Transverse colon (tissue), 4 donors: Measurements from ENCODE around the gene RGSL1. TPM values are rescaled to one million over a fixed set of nuclear protein-coding genes. Genes with fewer than 3 reads are reported as not detected.
A peak's percentile ranks its signal among the peaks of the same experiment; 100 is the strongest.
"Not testable (repeated sequence)": the region's sequence is repeated elsewhere in the genome, so short reads cannot be mapped to it uniquely, and the experiment has no call there.

Experiments used
- DNase-seq: peaks from one replicate; pipeline ENCODE4 v3.0.0-alpha.2; 2019
- H3K27ac ChIP-seq, 4 donors: fragments of 200-600 bp; sonication (generic); 2 replicates each; pipeline ENCODE4 v1.5.1; 2016 to 2018; ENCODE audit warnings: inconsistent platforms in 4 of 4
- H3K27me3 ChIP-seq: fragments of 200-600 bp; sonication (generic); 2 replicates; pipeline ENCODE4 v1.5.1; 2017; ENCODE audit warnings: inconsistent platforms
- H3K36me3 ChIP-seq, 4 donors: fragments of 200-600 bp; sonication (generic); 2 replicates each; pipeline ENCODE4 v1.5.1; 2017 to 2019; ENCODE audit warnings: inconsistent platforms in 4 of 4
- H3K4me1 ChIP-seq, 4 donors: fragments of 200-600 bp; sonication (generic); 2 replicates each; pipeline ENCODE4 v1.5.1; 2017 to 2020; ENCODE audit warnings: inconsistent platforms in 4 of 4
- H3K4me3 ChIP-seq, 4 donors: fragments of 200-600 bp; sonication (generic); 1 replicate in 1 of 4; 2 replicates in 3 of 4; pipeline versions ENCODE4 v1.5.1 to v1.6.1; 2017 to 2019; ENCODE audit warnings: inconsistent platforms in 4 of 4
- H3K9me3 ChIP-seq, 2 donors: fragments of 200-600 bp; sonication (generic); 2 replicates each; pipeline ENCODE4 v1.5.1; 2017 to 2019; ENCODE audit warnings: inconsistent platforms in 2 of 2
- EP300 ChIP-seq: sonication (generic); formaldehyde crosslinking; IDR thresholded peaks from one replicate; pipeline ENCODE4 v1.6.1; 2017; ENCODE audit warnings: antibody characterized with exemption, low read depth
- POLR2A ChIP-seq: fragments of 450-650 bp; IDR thresholded peaks from one replicate; pipeline ENCODE4 v1.6.1; 2016; ENCODE audit warnings: antibody characterized with exemption, mild to moderate bottlenecking, moderate library complexity
- POLR2AphosphoS5 ChIP-seq, 3 donors: sonication (generic); formaldehyde crosslinking; IDR thresholded peaks; one replicate each; pipeline ENCODE4 v1.6.1; 2016; ENCODE audit warnings: antibody characterized with exemption in 3 of 3
- WGBS, 2 donors: methylation state at CpG; one replicate each; pipeline ENCODE4 v1.1.5; 2018; ENCODE audit warnings: low coverage in 1 of 2; 5-methylcytosine and 5-hydroxymethylcytosine counted together
- in situ Hi-C, 4 donors: fragments of 200-750 bp; cut with MboI; loops; one replicate each; pipeline versions ENCODE4 v1.15.0 to v1.15.1; 2017; ENCODE audit warnings: low sequenced_read_pairs in 3 of 4, low pct_ligation_motif_present in 1 of 4, low pct_unique_long_range_greater_than_20kb in 1 of 4
- intact Hi-C: fragments of 100-400 bp; cut with DNase I; formaldehyde crosslinking; loops from one replicate; pipeline ENCODE4 v1.15.1; 2023; ENCODE audit warnings: low total_unique reads
- total RNA-seq, 4 donors: library from RNA; depleted of rRNA; stranded (reverse); fragments of >200 nt; gene quantifications; one replicate each; pipeline ENCODE4 v1.1.0, GENCODE V29; 2016
- TF ChIP-seq, protein P1 (sequence below), 5 experiments: fragments of 200-600 bp in 3 of 5; fragments of 450-650 bp in 2 of 5; sonication (generic) in 3 of 5; IDR thresholded peaks; 1 replicate in 2 of 5; 2 replicates in 3 of 5; pipeline ENCODE4 v1.5.1; 2016 to 2017; ENCODE audit warnings: antibody characterized with exemption in 5 of 5, inconsistent platforms in 3 of 5, mild to moderate bottlenecking in 2 of 5, moderate library complexity in 1 of 5

RGSL1 gene
- total RNA-seq, 4 donors from 2014 or later, result not detected

DNA sequence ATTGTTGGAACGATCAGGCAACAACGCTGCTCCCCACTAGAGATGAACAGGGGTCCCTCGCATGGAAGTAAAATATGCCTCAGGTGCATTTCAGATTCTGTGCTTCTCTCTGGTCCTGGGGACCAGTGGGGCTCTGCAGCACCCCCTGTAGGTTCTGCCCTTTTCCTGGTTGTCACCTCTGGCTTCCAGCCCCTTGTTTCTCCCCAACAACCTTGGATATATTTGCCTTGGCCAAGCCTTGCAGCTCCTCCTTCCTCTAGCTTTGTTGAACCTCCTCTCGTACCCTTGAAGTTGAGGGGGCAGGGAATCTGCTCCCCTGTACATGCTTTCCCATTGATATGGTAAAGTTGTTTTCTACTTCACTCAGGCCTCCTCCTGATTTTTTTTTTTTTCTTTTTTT, 5.4 kb upstream of the RGSL1 start:
- in situ Hi-C loops, result loop anchor here in 3 of 4 donors (10.0 kb wide), 3 partner anchors 150 to 350 kb away; partner anchors contain the start of gene NPL (in 1 of the 3)
- intact Hi-C loops, result no loop called here
- TF ChIP-seq EP300 (no peak), POLR2A (no peak), POLR2AphosphoS5 (IDR thresholded peaks at IDR 0.05) (no peak)
- TF ChIP-seq, protein P1, sequence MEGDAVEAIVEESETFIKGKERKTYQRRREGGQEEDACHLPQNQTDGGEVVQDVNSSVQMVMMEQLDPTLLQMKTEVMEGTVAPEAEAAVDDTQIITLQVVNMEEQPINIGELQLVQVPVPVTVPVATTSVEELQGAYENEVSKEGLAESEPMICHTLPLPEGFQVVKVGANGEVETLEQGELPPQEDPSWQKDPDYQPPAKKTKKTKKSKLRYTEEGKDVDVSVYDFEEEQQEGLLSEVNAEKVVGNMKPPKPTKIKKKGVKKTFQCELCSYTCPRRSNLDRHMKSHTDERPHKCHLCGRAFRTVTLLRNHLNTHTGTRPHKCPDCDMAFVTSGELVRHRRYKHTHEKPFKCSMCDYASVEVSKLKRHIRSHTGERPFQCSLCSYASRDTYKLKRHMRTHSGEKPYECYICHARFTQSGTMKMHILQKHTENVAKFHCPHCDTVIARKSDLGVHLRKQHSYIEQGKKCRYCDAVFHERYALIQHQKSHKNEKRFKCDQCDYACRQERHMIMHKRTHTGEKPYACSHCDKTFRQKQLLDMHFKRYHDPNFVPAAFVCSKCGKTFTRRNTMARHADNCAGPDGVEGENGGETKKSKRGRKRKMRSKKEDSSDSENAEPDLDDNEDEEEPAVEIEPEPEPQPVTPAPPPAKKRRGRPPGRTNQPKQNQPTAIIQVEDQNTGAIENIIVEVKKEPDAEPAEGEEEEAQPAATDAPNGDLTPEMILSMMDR (IDR thresholded peaks at IDR 0.05), result no peak
- Histone ChIP-seq H3K27me3 (no peaks in the 10 kb centered on the region), H3K4me1 (peaks cover 0 to 3% (median 1%) of the 10 kb centered on the region in 4 donors), H3K27ac (no peak overlapping the region), H3K9me3 (no peaks in the 10 kb centered on the region), H3K36me3 (no peaks in the 10 kb centered on the region), H3K4me3 (no peak overlapping the region)
- 14 to 72% methylated on average over 1 to 4 of the region's 4 CpGs for WGBS, 2 donors
- DNase-seq, result no peak

DNA sequence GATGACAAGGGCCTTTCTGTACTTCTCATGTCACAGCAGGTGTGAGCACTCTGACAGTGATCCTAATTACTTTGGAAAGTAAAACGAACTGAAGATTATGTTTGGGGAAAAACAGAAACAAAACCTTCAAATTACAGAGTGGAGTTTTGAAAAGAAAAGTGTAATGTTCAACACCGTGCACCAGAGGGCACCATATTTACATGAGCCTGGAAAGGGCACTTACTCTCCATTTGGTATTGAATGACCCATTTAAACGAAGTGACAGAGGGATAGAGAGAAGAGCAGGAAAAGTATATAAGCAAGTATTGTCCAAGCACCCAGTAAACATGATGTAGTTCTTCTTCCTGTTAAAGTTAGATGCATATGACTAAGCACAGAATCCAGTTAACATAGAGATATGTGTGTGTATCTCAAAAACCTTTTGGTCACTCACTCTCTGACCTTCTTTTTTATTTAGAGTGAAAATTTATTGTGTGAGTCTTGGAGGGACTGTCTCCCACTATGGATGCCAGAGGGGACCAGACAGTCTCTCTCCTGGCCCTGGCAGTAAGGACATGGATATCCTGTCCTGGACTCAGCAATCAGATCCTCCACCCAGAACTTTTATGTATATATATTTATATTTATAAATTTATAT, 3.8 kb upstream of the RGSL1 start:
- 0 to 4% methylated on average over 3 of the region's 3 CpGs for WGBS, 2 donors
- intact Hi-C loops (no loop called here), in situ Hi-C loops (loop anchor here in 3 of 4 donors (10.0 kb wide), 3 partner anchors 149 to 349 kb away; partner anchors contain the start of gene NPL (in 1 of the 3))
- H3K9me3 ChIP-seq, result no peaks in the 10 kb centered on the region
- no peaks in the 10 kb centered on the region for H3K27me3 ChIP-seq
- no peaks in the 10 kb centered on the region for H3K36me3 ChIP-seq
- no peak for TF ChIP-seq POLR2AphosphoS5 (IDR thresholded peaks at IDR 0.05)
- TF ChIP-seq, protein P1 (IDR thresholded peaks at IDR 0.05), result peak; percentile 60 to 73 (median 64)
- H3K4me1 ChIP-seq, result peaks cover 0 to 3% (median 1%) of the 10 kb centered on the region in 4 donors
- H3K27ac ChIP-seq, result no peak overlapping the region
- H3K4me3 ChIP-seq, result no peak overlapping the region
- peak; percentile 16 for DNase-seq

DNA sequence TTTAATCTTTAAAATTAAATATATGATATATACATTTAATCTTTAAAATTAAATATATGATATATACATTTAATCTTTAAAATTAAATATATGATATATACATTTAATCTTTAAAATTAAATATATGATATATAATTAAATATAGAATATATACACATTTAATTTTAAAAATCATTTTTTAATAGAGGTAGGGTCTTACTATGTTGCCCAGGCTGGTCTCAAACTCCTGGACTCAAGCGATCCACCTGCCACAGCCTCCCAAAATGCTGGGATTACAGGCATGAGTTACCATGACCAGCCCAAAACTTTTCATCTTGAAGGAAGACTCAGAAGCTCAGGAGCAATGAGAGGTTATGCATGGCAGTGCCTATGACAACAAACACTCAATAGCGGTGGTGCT, 2.8 kb upstream of the RGSL1 start:
- H3K36me3 ChIP-seq, H3K27me3 ChIP-seq, DNase-seq, intact Hi-C loops, H3K4me3 ChIP-seq, H3K9me3 ChIP-seq, H3K4me1 ChIP-seq, H3K27ac ChIP-seq: not testable (repeated sequence)
- in situ Hi-C loops, result loop anchor here in 3 of 4 donors (10.0 kb wide), 3 partner anchors 148 to 348 kb away; partner anchors contain the start of gene NPL (in 1 of the 3)
- WGBS, 2 donors, result 97 to 100% methylated on average over 2 of the region's 2 CpGs

DNA sequence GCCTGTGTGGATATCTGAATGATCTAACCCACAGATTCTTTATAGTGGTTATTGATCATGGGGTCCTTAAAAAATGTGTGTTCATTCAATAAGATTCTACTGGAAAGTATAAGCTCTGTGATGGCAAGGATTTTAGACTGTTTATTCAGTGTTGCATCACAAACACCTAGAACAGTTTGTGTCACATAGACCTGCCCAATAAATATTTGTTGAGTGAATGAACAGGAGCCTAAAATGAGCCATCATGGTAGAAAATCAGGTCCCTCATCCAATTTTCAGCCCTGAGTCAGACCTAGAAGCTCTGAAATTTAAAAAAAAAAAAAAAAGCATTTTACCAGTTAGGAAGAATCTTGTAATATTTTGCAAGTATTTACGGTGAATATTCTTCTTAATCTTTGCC, 2.3 kb upstream of the RGSL1 start:
- intact Hi-C loops, result no loop called here
- Histone ChIP-seq H3K36me3 (no peaks in the 10 kb centered on the region), H3K4me1 (peaks cover 0 to 3% (median 1%) of the 10 kb centered on the region in 4 donors), H3K9me3 (no peaks in the 10 kb centered on the region), H3K4me3 (no peak overlapping the region), H3K27me3 (no peaks in the 10 kb centered on the region), H3K27ac (no peak overlapping the region)
- WGBS, 2 donors, result 80 to 86% methylated on average over 1 of the region's 1 CpG
- no peak for DNase-seq
- in situ Hi-C loops, result loop anchor here in 3 of 4 donors (10.0 kb wide), 3 partner anchors 147 to 347 kb away; partner anchors contain the start of gene NPL (in 1 of the 3)
- TF ChIP-seq, protein P1 (IDR thresholded peaks at IDR 0.05), result no peak
- TF ChIP-seq POLR2A (no peak), POLR2AphosphoS5 (IDR thresholded peaks at IDR 0.05) (no peak), EP300 (no peak)
